GM12878 (cell line): ENCODE data around the gene SNCA. TPM values are rescaled to one million over a fixed set of nuclear protein-coding genes. Genes with fewer than 3 reads are reported as not detected.

Experiments used
- ATAC-seq: fragments of 200-7000 bp; cut with Tn5 transposase; 3 replicates; pipeline ENCODE4 v1.9.1; 2020; ENCODE audit warnings: mild to moderate bottlenecking, moderate library complexity
- BruUV-seq: library from RNA; stranded (reverse); fragments of 400-500 nt; replicated peaks from 2 replicates; lab custom pipeline; 2021; lab: Mats Ljungman, UMichigan
- CTCF ChIA-PET: fragments of 300-600 bp; sonication (Branson Sonifier 250); formaldehyde crosslinking; extraction: SDS; loops from one replicate; lab custom pipeline; 2021; ENCODE audit warnings: inconsistent platforms; lab: Yijun Ruan, JAX
- POLR2A ChIA-PET: fragments of 350-600 bp; formaldehyde crosslinking; extraction: SDS; loops from one replicate; lab custom pipeline; 2021; ENCODE audit warnings: inconsistent platforms; lab: Charles Lee
- RAD21 ChIA-PET: fragments of 300-600 bp; sonication (Branson Sonifier 250); formaldehyde crosslinking; loops from one replicate; lab custom pipeline; 2023; ENCODE audit warnings: antibody characterized with exemption; ENCODE audit not compliant: unreplicated experiment; lab: Charles Lee
- SMC1A ChIA-PET: fragments of 300-600 bp; sonication (Branson Sonifier 250); formaldehyde crosslinking; loops from one replicate; lab custom pipeline; 2023; ENCODE audit not compliant: unreplicated experiment, uncharacterized antibody; lab: Charles Lee
- DNase-seq: peaks from one replicate; pipeline ENCODE4 v3.0.0-alpha.2; 2011; ENCODE audit warnings: low read depth, low spot score
- FAIRE-seq: peaks from 3 replicates; lab custom pipeline; 2011; peaks lifted over from hg19 to GRCh38; lab: Jason Lieb, UNC
- H2AFZ ChIP-seq: 2 replicates; pipeline ENCODE4 v1.6.0; 2011; ENCODE audit warnings: low read depth, low read length, control low read depth; ENCODE audit not compliant: control insufficient read depth
- H3K27ac ChIP-seq: 2 replicates; pipeline ENCODE4 v1.5.1; 2011; ENCODE audit warnings: control low read depth; ENCODE audit not compliant: control insufficient read depth, insufficient read depth
- H3K27me3 ChIP-seq, 2 experiments: replicated peaks in 1 of 2; 2 replicates each; pipeline versions ENCODE4 v1.6.0 to v1.6.1; 2011; ENCODE audit warnings: low read length in 1 of 2; ENCODE audit not compliant: control insufficient read depth in 2 of 2, insufficient read depth in 2 of 2
- H3K36me3 ChIP-seq, 2 experiments: 2 replicates each; pipeline ENCODE4 v1.5.1; 2011; ENCODE audit warnings: low read length in 1 of 2; ENCODE audit not compliant: control insufficient read depth in 2 of 2, insufficient read depth in 2 of 2
- H3K4me1 ChIP-seq: 2 replicates; pipeline ENCODE4 v1.6.1; 2011; ENCODE audit warnings: mild to moderate bottlenecking, low read length, moderate library complexity, mixed read lengths; ENCODE audit not compliant: control insufficient read depth, insufficient read depth
- H3K4me2 ChIP-seq: 2 replicates; pipeline ENCODE4 v1.6.0; 2011; ENCODE audit warnings: control low read depth; ENCODE audit not compliant: control insufficient read depth, insufficient read depth
- H3K4me3 ChIP-seq: fragments of 200-600 bp; sonication (generic); 2 replicates; pipeline ENCODE4 v1.5.1; 2016
- H3K79me2 ChIP-seq: 2 replicates; pipeline ENCODE4 v1.6.0; 2011; ENCODE audit warnings: low read length; ENCODE audit not compliant: control insufficient read depth, insufficient read depth
- H3K9ac ChIP-seq: 2 replicates; pipeline ENCODE4 v1.8.0; 2011; ENCODE audit warnings: low read length, control low read depth, mixed read lengths; ENCODE audit not compliant: control insufficient read depth, insufficient read depth
- H3K9me3 ChIP-seq: replicated peaks from 3 replicates; pipeline ENCODE4 v1.5.1; 2011; ENCODE audit warnings: mild to moderate bottlenecking, low read length; ENCODE audit not compliant: control insufficient read depth, insufficient read depth
- H4K20me1 ChIP-seq: 2 replicates; pipeline ENCODE4 v1.6.0; 2011; ENCODE audit not compliant: control insufficient read depth, insufficient read depth
- BACH1 ChIP-seq: fragments of 450-650 bp; IDR thresholded peaks from 2 replicates; pipeline ENCODE4 v1.6.1; 2017; ENCODE audit warnings: mild to moderate bottlenecking, borderline replicate concordance
- BHLHE40 ChIP-seq, 2 experiments: fragments of 450-650 bp in 1 of 2; IDR thresholded peaks; 2 replicates each; pipeline ENCODE4 v1.6.1; 2011 to 2017; ENCODE audit warnings: low read depth in 2 of 2, borderline replicate concordance in 1 of 2, improper control_type of control experiment in 1 of 2, low read length in 1 of 2, mild to moderate bottlenecking in 1 of 2
- CEBPZ ChIP-seq: fragments of 150-350 bp; IDR thresholded peaks from 2 replicates; pipeline ENCODE4 v1.6.1; 2016; ENCODE audit warnings: low read depth, low read length
- CREM ChIP-seq: IDR thresholded peaks from 2 replicates; pipeline ENCODE4 v1.6.1; 2014; ENCODE audit warnings: antibody characterized with exemption, low read depth
- DPF2 ChIP-seq: fragments of 450-650 bp; IDR thresholded peaks from 2 replicates; pipeline ENCODE4 v1.6.1; 2017; ENCODE audit warnings: mild to moderate bottlenecking
- MYB ChIP-seq: fragments of 150-350 bp; IDR thresholded peaks from 2 replicates; pipeline ENCODE4 v1.6.1; 2014; ENCODE audit warnings: mild to moderate bottlenecking, low read depth, low read length, borderline replicate concordance
- NRF1 ChIP-seq: conservative IDR thresholded peaks from 2 replicates; pipeline ENCODE4 v1.6.1; 2011; ENCODE audit warnings: mild to moderate bottlenecking, low read depth, low read length, improper control_type of control experiment
- POLR2AphosphoS2 ChIP-seq: IDR thresholded peaks from 2 replicates; pipeline ENCODE4 v1.6.1; 2011; ENCODE audit warnings: low read depth, mild to moderate bottlenecking, low read length, improper control_type of control experiment, moderate library complexity
- RBBP5 ChIP-seq: fragments of 200-600 bp; sonication (generic); conservative IDR thresholded peaks from 2 replicates; pipeline ENCODE4 v1.6.1; 2016
- SKIL ChIP-seq: fragments of 450-650 bp; IDR thresholded peaks from 2 replicates; pipeline ENCODE4 v1.6.1; 2017; ENCODE audit warnings: mild to moderate bottlenecking, low read depth, inconsistent platforms; ENCODE audit not compliant: poor library complexity, severe bottlenecking
- SMC3 ChIP-seq: IDR thresholded peaks from 2 replicates; pipeline ENCODE4 v1.6.1; 2011; ENCODE audit warnings: low read length, improper control_type of control experiment, borderline replicate concordance
- TCF3 ChIP-seq: IDR thresholded peaks from 2 replicates; pipeline ENCODE4 v1.6.1; 2012; ENCODE audit warnings: low read depth, mild to moderate bottlenecking, low read length, borderline replicate concordance; ENCODE audit not compliant: insufficient read depth
- WGBS: methylation state at CpG from one replicate; pipeline ENCODE4 v1.1.6; 2016; ENCODE audit warnings: low lambda C conversion rate; ENCODE audit not compliant: insufficient replicate concordance, insufficient coverage; ENCODE audit errors: missing lambda C conversion rate; 5-methylcytosine and 5-hydroxymethylcytosine counted together
- in situ Hi-C: fragments of 300-500 bp; cut with MboI; formaldehyde crosslinking; loops from 9 replicates; pipeline ENCODE4 v1.14.3; 2018; ENCODE audit warnings: mixed read lengths
- intact Hi-C: fragments of 100-400 bp; cut with micrococcal nuclease; formaldehyde crosslinking; loops from one replicate; pipeline ENCODE4 v1.14.2; 2022; ENCODE audit not compliant: unreplicated experiment
- polyA plus RNA-seq, 11 experiments: library from polyadenylated mRNA; depleted of rRNA in 4 of 11; unstranded in 6 of 11; stranded (reverse) in 5 of 11; fragments of >200 nt; fragmentation: Nextera tagmentation in 4 of 11; fragmentation: Illumina TruSeq in 1 of 11; extraction: Ambion mirVana in 4 of 11; extraction: Trizol in 1 of 11; gene quantifications; 1 replicate in 1 of 11; 2 replicates in 10 of 11; pipeline versions ENCODE4 v1.2.1 to v1.2.3, GENCODE V29; 2011 to 2016; ENCODE audit warnings: inconsistent platforms in 2 of 11, missing spikeins in 2 of 11, low read depth in 1 of 11
- total RNA-seq, 4 experiments: library from RNA; depleted of rRNA in 3 of 4; stranded (reverse); fragments of >200 nt in 3 of 4; fragmentation: Illumina TruSeq in 1 of 4; extraction: Trizol in 1 of 4; gene quantifications; 2 replicates each; pipeline versions ENCODE4 v1.2.1 to v1.2.3, GENCODE V29; 2013 to 2021
- TF ChIP-seq, protein P1 (sequence below): IDR thresholded peaks from 2 replicates; pipeline ENCODE4 v1.6.1; 2011; ENCODE audit warnings: mild to moderate bottlenecking, low read depth, low read length, moderate library complexity; ENCODE audit not compliant: insufficient replicate concordance

SNCA gene
- total and polyA plus RNA-seq, 10 of the 15 experiments (the other 5 are each of a cell fraction or from before 2014, with no cell fraction given): 0.22 TPM; not detected in 9

DNA sequence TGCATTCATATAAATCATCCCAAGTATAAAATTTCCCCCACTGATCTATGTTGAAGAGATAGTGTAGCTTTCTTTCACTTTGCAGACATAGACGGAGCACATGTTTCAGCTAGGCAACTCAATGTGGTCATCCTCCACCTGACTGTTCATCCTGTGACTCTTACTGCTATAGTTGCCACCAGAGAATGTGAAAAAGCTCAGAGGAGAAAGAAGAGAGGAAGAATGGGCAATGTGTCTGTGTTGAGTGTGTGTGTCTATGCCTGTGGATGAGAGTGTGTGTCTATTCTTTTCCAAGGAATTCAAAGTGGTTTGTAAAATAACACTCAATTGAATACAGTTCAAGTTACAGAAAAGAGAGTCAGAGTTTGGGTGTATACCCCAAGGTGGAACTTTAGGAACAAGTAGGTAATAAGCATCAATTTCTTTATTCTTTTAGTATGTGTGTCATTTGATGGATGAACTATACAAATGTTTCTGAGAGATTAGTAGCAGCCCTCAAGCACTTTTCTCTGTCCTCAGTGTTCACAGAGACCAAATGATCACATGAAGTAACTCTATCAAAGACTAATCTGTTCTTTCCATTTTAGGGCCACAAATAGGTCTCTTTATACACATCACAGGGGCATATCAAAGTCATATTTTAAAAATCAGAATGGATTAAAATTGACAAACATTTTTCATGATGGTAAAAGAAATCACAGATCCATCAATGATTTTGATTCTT, 2.3 kb downstream of the SNCA start (continued):
- TF ChIP-seq, protein P1, sequence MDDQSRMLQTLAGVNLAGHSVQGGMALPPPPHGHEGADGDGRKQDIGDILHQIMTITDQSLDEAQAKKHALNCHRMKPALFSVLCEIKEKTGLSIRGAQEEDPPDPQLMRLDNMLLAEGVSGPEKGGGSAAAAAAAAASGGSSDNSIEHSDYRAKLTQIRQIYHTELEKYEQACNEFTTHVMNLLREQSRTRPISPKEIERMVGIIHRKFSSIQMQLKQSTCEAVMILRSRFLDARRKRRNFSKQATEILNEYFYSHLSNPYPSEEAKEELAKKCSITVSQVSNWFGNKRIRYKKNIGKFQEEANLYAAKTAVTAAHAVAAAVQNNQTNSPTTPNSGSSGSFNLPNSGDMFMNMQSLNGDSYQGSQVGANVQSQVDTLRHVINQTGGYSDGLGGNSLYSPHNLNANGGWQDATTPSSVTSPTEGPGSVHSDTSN: no peak

- DNase-seq: peak; percentile 27
- H3K36me3 ChIP-seq: no peaks in the 10 kb centered on the region
- no peak overlapping the region for H2AFZ ChIP-seq
- intact Hi-C loops: no loop called here
- ChIA-PET SMC1A (interaction anchor here (1.3 kb wide), 1 partner anchor 65 kb away, joined by 6 read pairs; the partner anchor contains the start of gene MMRN1), CTCF (interaction anchor here (0.6 kb wide), 1 partner anchor 149 kb away, joined by 4 read pairs; no protein-coding TSS in a partner anchor), RAD21 (interaction anchor here (0.6 kb wide), 1 partner anchor 67 kb away, joined by 3 read pairs; no protein-coding TSS in a partner anchor), POLR2A (interaction anchor here (1.3 kb wide), 1 partner anchor 76 kb away, joined by 3 read pairs; no protein-coding TSS in a partner anchor)
- H3K9ac ChIP-seq: no peak overlapping the region
- no peaks in the 10 kb centered on the region for H3K9me3 ChIP-seq
- H3K27ac ChIP-seq: no peak overlapping the region
- peak; percentile 96 for ATAC-seq
- peak; percentile 23 for FAIRE-seq
- in situ Hi-C loops: no loop called here
- 19% methylated on average over 7 of the region's 7 CpGs for WGBS
- no TSS peak for BruUV-seq
- H4K20me1 ChIP-seq: no peaks in the 10 kb centered on the region
- no peaks in the 10 kb centered on the region; a peak in 1 of 4 replicates for H3K27me3 ChIP-seq
- H3K4me2 ChIP-seq: no peak overlapping the region
- no peaks in the 10 kb centered on the region for H3K79me2 ChIP-seq
- H3K4me1 ChIP-seq: no peaks in the 10 kb centered on the region
- H3K4me3 ChIP-seq: no peak overlapping the region
- TF ChIP-seq BHLHE40 (IDR thresholded peaks at IDR 0.05; ENCODE audit: borderline replicate concordance in 1 of 2, low read depth in 2 of 2, low read length in 1 of 2): no peak
- no peak for TF ChIP-seq SMC3
- TF ChIP-seq BACH1: no peak
- TF ChIP-seq SKIL: no peak
- peak; percentile 22; the same call in 1 of the 2 replicates for TF ChIP-seq DPF2
- no peak for TF ChIP-seq TCF3
- no peak for TF ChIP-seq POLR2AphosphoS2
- no peak for TF ChIP-seq NRF1
- TF ChIP-seq CREM: no peak
- no peak for TF ChIP-seq CEBPZ
- no peak for TF ChIP-seq MYB
- no peak for TF ChIP-seq RBBP5
These were observed 7.4 kb downstream of the SNCA start for GRCh38 chr4:89829470-89830138.
